Heart left ventricle (tissue), 16 donors: ENCODE measurements around the gene WWOX. TPM values are rescaled to one million over a fixed set of nuclear protein-coding genes. Genes with fewer than 3 reads are reported as not detected.

Experiments used
- ATAC-seq, 4 donors: fragments of 200-7000 bp; cut with Tn5 transposase; one replicate each; pipeline ENCODE4 v1.9.1; 2020 to 2022; ENCODE audit warnings: moderate library complexity in 4 of 4, mild to moderate bottlenecking in 3 of 4, moderate number of reproducible peaks in 1 of 4
- DNase-seq, 5 donors: peaks; one replicate each; pipeline ENCODE4 v3.0.0-alpha.2; 2020
- H3K27ac ChIP-seq, 12 donors: fragments of 200-600 bp; sonication (generic) in 4 of 12; one replicate each; pipeline versions ENCODE4 v1.5.0 to v1.8.0; 2016 to 2022; ENCODE audit warnings: mild to moderate bottlenecking in 2 of 12
- H3K27me3 ChIP-seq, 9 donors: fragments of 200-600 bp; sonication (generic) in 2 of 9; one replicate each; pipeline versions ENCODE4 v1.5.1 to v1.8.0; 2016 to 2022; ENCODE audit warnings: mild to moderate bottlenecking in 3 of 9
- H3K36me3 ChIP-seq, 9 donors: fragments of 200-600 bp; sonication (generic) in 2 of 9; one replicate each; pipeline versions ENCODE4 v1.5.0 to v1.8.0; 2018 to 2022; ENCODE audit warnings: mild to moderate bottlenecking in 2 of 9
- H3K4me1 ChIP-seq, 12 donors: fragments of 200-600 bp; sonication (generic) in 4 of 12; one replicate each; pipeline versions ENCODE4 v1.5.0 to v1.8.0; 2016 to 2022; ENCODE audit warnings: mild to moderate bottlenecking in 3 of 12
- H3K4me3 ChIP-seq, 12 donors: fragments of 200-600 bp; sonication (generic) in 4 of 12; one replicate each; pipeline versions ENCODE4 v1.5.0 to v1.8.0; 2017 to 2022; ENCODE audit warnings: mild to moderate bottlenecking in 9 of 12, moderate library complexity in 4 of 12
- H3K9me3 ChIP-seq, 12 donors: fragments of 200-600 bp; sonication (generic) in 4 of 12; one replicate each; pipeline versions ENCODE4 v1.5.0 to v1.8.0; 2016 to 2022; ENCODE audit warnings: mild to moderate bottlenecking in 1 of 12
- CTCF ChIP-seq, 12 donors: fragments of 200-600 bp; sonication (generic) in 4 of 12; IDR thresholded peaks; one replicate each; pipeline versions ENCODE4 v1.5.0 to v1.8.0; 2018 to 2022; ENCODE audit warnings: antibody characterized with exemption in 12 of 12, mild to moderate bottlenecking in 5 of 12
- POLR2A ChIP-seq, 2 donors: fragments of 450-650 bp; IDR thresholded peaks; one replicate each; pipeline ENCODE4 v1.6.1; 2017; ENCODE audit warnings: antibody characterized with exemption in 2 of 2, mild to moderate bottlenecking in 2 of 2, moderate library complexity in 2 of 2
- WGBS, 4 donors: extraction: QIAGEN DNeasy Blood & Tissue Kit in 2 of 4; methylation state at CpG; one replicate each; pipeline versions ENCODE4 v1.1.5 to v1.1.7; 2013 to 2018; 5-methylcytosine and 5-hydroxymethylcytosine counted together
- intact Hi-C, 10 donors: fragments of 100-400 bp; cut with DNase I; formaldehyde crosslinking; loops; one replicate each; pipeline versions ENCODE4 v1.11.1 to v1.14.2; 2022
- polyA plus RNA-seq, 2 donors: library from polyadenylated mRNA; stranded (reverse); fragments of 200-250 nt; gene quantifications; one replicate each; pipeline ENCODE4 v1.2.3, GENCODE V29; 2013
- total RNA-seq, 9 donors: library from RNA; depleted of rRNA in 2 of 9; stranded (reverse); fragments of >200 nt in 2 of 9; fragmentation: NEBNext Ultra II Directional in 3 of 9; extraction: Animal tissue kit (Norgen Biotek cat#: 25700) in 3 of 9; gene quantifications; one replicate each; pipeline versions ENCODE4 v1.1.0 to v1.2.4, GENCODE V29; 2016 to 2023
- donor health status: ischemic (EF 13 %, LVEDD 7.1; RV severe dilation, severe dysfunction).
- donor health status: healthy with polysubstance abuse.
- donor health status: DM: no; HTN: yes; CAD: no.
- donor health status: DM: no; HTN: no; CAD: no.
- donor health status: ischemic (EF 25% LVEDD 6.9; RV normal size, moderate dysfunction).
- donor health status: ischemic (EF 25% LVEDD 5.7; RV mildly dilated, moderate dysfunction).
- donor health status: healthy.
- donor health status: DM: yes; HTN: yes; CAD: no.
- donor health status: ischemic (EF 35%, LVEDD 5.7; RV mildly dilated, moderate dysfunction).
- donor health status: nonischemic (EF 11% LVEDD 7.7; RV severe dilation, severe dysfunction).
- donor health status: DM: yes; HTN: yes; CAD: no.
- donor health status: PGD.
- donor health status: ischemic (EF 29% LVEDD 5.4; RV normal size, mild dysfunction).
- donor health status: nonischemic (EF 23%, LVEDD 6.1; RV moderate dilation, normal function).

Gene WWOX
- total and polyA plus RNA-seq, 11 donors, result 4.3 to 18.3 (median 9.1) TPM

- TF ChIP-seq POLR2A (IDR thresholded peaks at IDR 0.05) (no peak), CTCF (IDR thresholded peaks at IDR 0.05) (no peak)
- ATAC-seq, result no peak
- H3K4me1 ChIP-seq, result no peaks in the 10 kb centered on the region
- intact Hi-C loops, result no loop called here
- H3K27me3 ChIP-seq, result no peaks in the 10 kb centered on the region
- H3K9me3 ChIP-seq, result no peaks in the 10 kb centered on the region
- WGBS, 4 donors, result 92 to 96% (median 95%) methylated on average over 5 of the region's 5 CpGs
- H3K36me3 ChIP-seq, result no peaks in the 10 kb centered on the region
- no peak overlapping the region for H3K4me3 ChIP-seq
- no peak for DNase-seq
- no peak overlapping the region for H3K27ac ChIP-seq
Measured at GRCh38 chr16:78275420-78275819, 176.0 kb downstream of the WWOX start.

- ATAC-seq (no peak), DNase-seq (no peak)
- intact Hi-C loops, result no loop called here
- H3K27ac ChIP-seq, result no peak overlapping the region
- TF ChIP-seq CTCF (IDR thresholded peaks at IDR 0.05) (no peak), POLR2A (IDR thresholded peaks at IDR 0.05) (no peak)
- no peak overlapping the region for H3K4me3 ChIP-seq
- no peaks in the 10 kb centered on the region for H3K36me3 ChIP-seq
- H3K27me3 ChIP-seq, result no peaks in the 10 kb centered on the region
- H3K4me1 ChIP-seq, result no peaks in the 10 kb centered on the region
- WGBS, 4 donors, result 40 to 58% (median 55%) methylated on average over 12 of the region's 12 CpGs
- no peaks in the 10 kb centered on the region for H3K9me3 ChIP-seq
Measured at GRCh38 chr16:78277321-78278055, 178.0 kb downstream of the WWOX start.

- Histone ChIP-seq H3K36me3 (no peaks in the 10 kb centered on the region), H3K4me1 (no peaks in the 10 kb centered on the region), H3K4me3 (no peak overlapping the region), H3K27ac (no peak overlapping the region), H3K27me3 (no peaks in the 10 kb centered on the region), H3K9me3 (no peaks in the 10 kb centered on the region)
- 87 to 92% (median 90%) methylated on average over 3 of the region's 3 CpGs for WGBS, 4 donors
- DNase-seq, result no peak
- intact Hi-C loops, result no loop called here
- TF ChIP-seq CTCF (IDR thresholded peaks at IDR 0.05) (no peak), POLR2A (IDR thresholded peaks at IDR 0.05) (no peak)
- ATAC-seq, result no peak
Measured at GRCh38 chr16:78278056-78278450, 178.6 kb downstream of the WWOX start.

GRCh38 chr16:78281115-78281514 is 181.7 kb downstream of the WWOX start:
- H3K4me3 ChIP-seq, result no peak overlapping the region
- WGBS, 4 donors, result 64 to 69% (median 66%) methylated on average over 6 of the region's 6 CpGs
- H3K36me3 ChIP-seq, result no peaks in the 10 kb centered on the region
- no peak for ATAC-seq
- no peak for DNase-seq
- H3K27me3 ChIP-seq, result no peaks in the 10 kb centered on the region
- H3K9me3 ChIP-seq, result no peaks in the 10 kb centered on the region
- intact Hi-C loops, result no loop called here
- H3K27ac ChIP-seq, result no peak overlapping the region
- no peaks in the 10 kb centered on the region for H3K4me1 ChIP-seq
- no peak for TF ChIP-seq POLR2A (IDR thresholded peaks at IDR 0.05)
- no peak for TF ChIP-seq CTCF (IDR thresholded peaks at IDR 0.05)
